Endodermal cell (in vitro differentiated cells): ENCODE results near the gene TNFRSF19. TPM values are rescaled to one million over a fixed set of nuclear protein-coding genes. Genes with fewer than 3 reads are reported as not detected.

Experiments
- DNase-seq: peaks from one replicate; pipeline ENCODE4 v3.0.0-alpha.2; 2017
- H3K27ac ChIP-seq: 2 replicates; pipeline ENCODE4 v1.5.1; 2013; ENCODE audit warnings: mild to moderate bottlenecking, low read depth, low read length, moderate library complexity
- H3K27me3 ChIP-seq: 2 replicates; pipeline ENCODE4 v1.6.1; 2013; ENCODE audit warnings: mild to moderate bottlenecking, low read length, moderate library complexity; ENCODE audit not compliant: insufficient read depth, control insufficient read depth, poor library complexity, severe bottlenecking
- H3K36me3 ChIP-seq: 2 replicates; pipeline ENCODE4 v1.7.0; 2013; ENCODE audit warnings: mild to moderate bottlenecking, low read length, moderate library complexity; ENCODE audit not compliant: control insufficient read depth, insufficient read depth
- H3K4me1 ChIP-seq: one replicate; pipeline ENCODE4 v1.7.0; 2013; ENCODE audit warnings: low read length; ENCODE audit not compliant: control insufficient read depth, insufficient read depth
- H3K4me3 ChIP-seq: 2 replicates; pipeline ENCODE4 v1.5.1; 2013; ENCODE audit warnings: mild to moderate bottlenecking, low read length, moderate library complexity
- H3K9ac ChIP-seq: 2 replicates; pipeline ENCODE4 v1.6.1; 2013; ENCODE audit warnings: mild to moderate bottlenecking, low read length, moderate library complexity; ENCODE audit not compliant: poor library complexity, severe bottlenecking; ENCODE audit errors: extremely low read depth
- H3K9me3 ChIP-seq: 2 replicates; pipeline ENCODE4 v1.6.1; 2013; ENCODE audit warnings: mild to moderate bottlenecking, low read length, moderate library complexity; ENCODE audit not compliant: control insufficient read depth
- H3K27ac Mint-ChIP-seq: 2 replicates; pipeline ENCODE4 v1.8.0; 2020; ENCODE audit warnings: mixed read lengths
- H3K27me3 Mint-ChIP-seq: 2 replicates; pipeline ENCODE4 v1.8.0; 2021; ENCODE audit warnings: mild to moderate bottlenecking, mixed read lengths; ENCODE audit not compliant: insufficient read depth
- H3K36me3 Mint-ChIP-seq: 2 replicates; pipeline ENCODE4 v1.8.0; 2020; ENCODE audit warnings: low read depth, mixed read lengths
- H3K4me1 Mint-ChIP-seq: 2 replicates; pipeline ENCODE4 v1.8.0; 2020; ENCODE audit warnings: mixed read lengths
- H3K4me3 Mint-ChIP-seq: 2 replicates; pipeline ENCODE4 v1.8.0; 2020; ENCODE audit warnings: mild to moderate bottlenecking, moderate library complexity, mixed read lengths
- H3K9me3 Mint-ChIP-seq: 2 replicates; pipeline ENCODE4 v1.8.0; 2020; ENCODE audit warnings: mild to moderate bottlenecking, mixed read lengths
- CTCF ChIP-seq: fragments of 200-600 bp; sonication (generic); conservative IDR thresholded peaks from 2 replicates; pipeline ENCODE4 v1.5.0; 2021; ENCODE audit warnings: antibody characterized with exemption, mild to moderate bottlenecking
- WGBS, 2 experiments: methylation state at CpG; one replicate each; pipeline versions ENCODE4 v1.1.5 to v1.1.7; 2013; ENCODE audit warnings: missing lambda C conversion rate in 2 of 2, mixed read lengths in 1 of 2; ENCODE audit not compliant: insufficient coverage in 1 of 2, insufficient read length in 1 of 2; 5-methylcytosine and 5-hydroxymethylcytosine counted together
- total RNA-seq, 2 donors: library from RNA; stranded (reverse); fragmentation: NEBNext Ultra II Directional in 1 of 2; extraction: Animal tissue kit (Norgen Biotek cat#: 25700) in 1 of 2; gene quantifications; 2 replicates in 1 of 2; 3 replicates in 1 of 2; pipeline ENCODE4 v1.2.1, GENCODE V29; 2021

Gene TNFRSF19
- total RNA-seq, 2 donors from 2014 or later = 9.2 to 13.0 TPM

- Mint-ChIP-seq H3K4me1 (peaks cover 10% of the 10 kb centered on the region), H3K4me3 (no peak overlapping the region), H3K36me3 (no peaks in the 10 kb centered on the region), H3K27ac (no peak overlapping the region), H3K9me3 (peaks cover 2% of the 10 kb centered on the region), H3K27me3 (peaks cover 4% of the 10 kb centered on the region)
- H3K27me3 ChIP-seq = no peaks in the 10 kb centered on the region
- no peak overlapping the region for H3K4me3 ChIP-seq
- H3K36me3 ChIP-seq = no peaks in the 10 kb centered on the region
- DNase-seq = no peak
- peaks cover 6% of the 10 kb centered on the region for H3K4me1 ChIP-seq
- TF ChIP-seq CTCF = no peak
- 75 to 77% methylated on average over 2 to 3 of the region's 3 CpGs for WGBS, 2 experiments
- H3K9ac ChIP-seq = no peak overlapping the region
- H3K27ac ChIP-seq = no peak overlapping the region
- H3K9me3 ChIP-seq = peaks cover 4% of the 10 kb centered on the region
These were observed 16.2 kb upstream of the TNFRSF19 start for GRCh38 chr13:23554000-23554399.

GRCh38 chr13:23557043-23557442 lies 13.2 kb upstream of the TNFRSF19 start:
- no peak overlapping the region for H3K27ac Mint-ChIP-seq
- H3K27me3 ChIP-seq = no peaks in the 10 kb centered on the region

DNA sequence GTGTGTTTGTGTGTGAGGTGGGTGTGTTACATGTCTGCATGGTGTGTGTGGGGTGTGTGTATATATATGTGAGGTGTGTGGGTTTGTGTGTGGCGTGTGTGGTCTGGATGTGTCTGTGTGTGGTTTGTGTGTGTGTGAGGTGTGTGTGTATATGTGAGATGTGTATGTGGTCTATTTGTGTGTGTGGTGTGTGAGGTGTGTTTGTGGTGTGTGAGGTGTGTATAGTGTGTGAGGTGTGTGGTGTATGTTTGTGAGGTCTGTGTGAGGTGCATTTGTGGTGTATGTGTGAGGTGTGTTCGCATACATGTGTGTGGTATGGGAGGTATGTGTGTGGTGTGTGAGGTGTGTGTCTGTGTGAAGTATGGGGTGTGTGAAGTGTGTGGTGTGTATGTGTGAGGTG lies 12.5 kb upstream of the TNFRSF19 start:
- Mint-ChIP-seq H3K4me3 (no peak overlapping the region), H3K9me3 (no peaks in the 10 kb centered on the region), H3K27ac (no peak overlapping the region), H3K4me1 (no peaks in the 10 kb centered on the region), H3K27me3 (peaks cover 2% of the 10 kb centered on the region), H3K36me3 (no peaks in the 10 kb centered on the region)
- Histone ChIP-seq H3K27ac (no peak overlapping the region), H3K9me3 (no peaks in the 10 kb centered on the region), H3K4me1 (no peaks in the 10 kb centered on the region), H3K27me3 (no peaks in the 10 kb centered on the region), H3K36me3 (no peaks in the 10 kb centered on the region), H3K4me3 (no peak overlapping the region), H3K9ac (no peak overlapping the region)
- no peak for DNase-seq
- WGBS, 2 experiments = 92 to 100% methylated on average over 2 of the region's 2 CpGs
- TF ChIP-seq CTCF = no peak

More at GRCh38 chr13:23557043-23557442, 13.2 kb upstream of the TNFRSF19 start:
- Mint-ChIP-seq H3K9me3 (no peaks in the 10 kb centered on the region), H3K27me3 (peaks cover 2% of the 10 kb centered on the region), H3K36me3 (no peaks in the 10 kb centered on the region), H3K4me1 (peaks cover 3% of the 10 kb centered on the region), H3K4me3 (no peak overlapping the region)
- WGBS, 2 experiments = 87 to 97% methylated on average over 4 to 5 of the region's 5 CpGs
- Histone ChIP-seq H3K9me3 (no peaks in the 10 kb centered on the region), H3K4me1 (peaks cover 6% of the 10 kb centered on the region), H3K9ac (no peak overlapping the region), H3K36me3 (no peaks in the 10 kb centered on the region), H3K4me3 (no peak overlapping the region), H3K27ac (no peak overlapping the region)
- no peak for DNase-seq
- no peak for TF ChIP-seq CTCF
